DMS53 treated with DMSO at 0.1 percent for 48 hours (cell line): Measurements from ENCODE around the gene CDA.

ENCODE experiments used
- DNase-seq: peaks from one replicate; lab custom pipeline; 2025; ENCODE audit not compliant: unreplicated experiment; lab: John Stamatoyannopoulos, UW

Gene CDA

GRCh38 chr1:20648438-20648837, 59.5 kb downstream of the CDA start:
- no peak for DNase-seq

GRCh38 chr1:20648946-20649345, 60.0 kb downstream of the CDA start:
- DNase-seq: no peak

GRCh38 chr1:20652300-20652699, 63.4 kb downstream of the CDA start:
- no peak for DNase-seq

GRCh38 chr1:20654104-20654690, 65.3 kb downstream of the CDA start:
- no peak for DNase-seq

- no peak for DNase-seq
These were observed 68.1 kb downstream of the CDA start for GRCh38 chr1:20657024-20657423.

- DNase-seq: no peak
These were observed 69.4 kb downstream of the CDA start for GRCh38 chr1:20658166-20658915.

- DNase-seq: no peak
These were observed 71.5 kb downstream of the CDA start for GRCh38 chr1:20660363-20660762.

GRCh38 chr1:20660847-20661206, 71.9 kb downstream of the CDA start:
- DNase-seq: no peak

GRCh38 chr1:20661207-20662109, 72.6 kb downstream of the CDA start, which contains the start of gene DDOST:
TSS of gene DDOST (minus strand) at chr1:20661369. CDS start at chr1:20661350, 19 bp downstream.
- peak; percentile 96 for DNase-seq

GRCh38 chr1:20662110-20662475, 73.2 kb downstream of the CDA start:
- DNase-seq: no peak

- DNase-seq: no peak
These were observed 74.5 kb downstream of the CDA start for GRCh38 chr1:20663365-20663764.

- DNase-seq: no peak
These were observed 75.2 kb downstream of the CDA start for GRCh38 chr1:20663969-20664715.

- no peak for DNase-seq
These were observed 76.8 kb downstream of the CDA start for GRCh38 chr1:20665726-20666125.

GRCh38 chr1:20666146-20666545, 77.2 kb downstream of the CDA start:
- no peak for DNase-seq

- no peak for DNase-seq
These were observed 77.9 kb downstream of the CDA start for GRCh38 chr1:20666804-20667203.
